Endothelial cell of umbilical vein (primary cell): Measurements from ENCODE around the gene PPM1H. TPM values are rescaled to one million over a fixed set of nuclear protein-coding genes. Genes with fewer than 3 reads are reported as not detected.

Experiments
- BruUV-seq: library from RNA; stranded (reverse); fragments of 400-500 nt; replicated peaks from 2 replicates; lab custom pipeline; 2021; lab: Mats Ljungman, UMichigan
- CTCF ChIA-PET: fragments of 300-600, 350-600 bp; sonication (Branson Sonifier 250); formaldehyde crosslinking; loops from one replicate; lab custom pipeline; 2021; ENCODE audit warnings: antibody characterized with exemption, inconsistent platforms; lab: Charles Lee
- POLR2A ChIA-PET: fragments of 300-600, 350-600 bp; sonication (Branson Sonifier 250); formaldehyde crosslinking; loops from one replicate; lab custom pipeline; 2021; ENCODE audit warnings: antibody characterized with exemption, inconsistent platforms; lab: Charles Lee
- DNase-seq: peaks from one replicate; pipeline ENCODE4 v3.0.0-alpha.2; 2011; ENCODE audit warnings: low read depth, low spot score
- FAIRE-seq: peaks from 2 replicates; lab custom pipeline; 2011; peaks lifted over from hg19 to GRCh38; lab: Jason Lieb, UNC
- H2AFZ ChIP-seq: 2 replicates; pipeline ENCODE4 v1.6.0; 2012; ENCODE audit warnings: low read depth, low read length, control low read depth, inconsistent platforms
- H3K27ac ChIP-seq: 2 replicates; pipeline ENCODE4 v1.5.1; 2011; ENCODE audit warnings: low read depth, mild to moderate bottlenecking, control low read depth, low read length, moderate library complexity; ENCODE audit not compliant: insufficient read depth
- H3K27me3 ChIP-seq, 2 experiments: 2 replicates each; pipeline versions ENCODE4 v1.6.0 to v1.6.1; 2011; ENCODE audit warnings: low read length in 2 of 2, mixed read lengths in 1 of 2; ENCODE audit not compliant: control insufficient read depth in 2 of 2, insufficient read depth in 2 of 2
- H3K36me3 ChIP-seq, 2 experiments: 2 replicates in 1 of 2; 3 replicates in 1 of 2; pipeline ENCODE4 v1.5.1; 2011; ENCODE audit warnings: low read length in 2 of 2, mild to moderate bottlenecking in 1 of 2, moderate library complexity in 1 of 2; ENCODE audit not compliant: control insufficient read depth in 2 of 2, insufficient read depth in 2 of 2; ENCODE audit errors: extremely low read depth in 1 of 2
- H3K4me1 ChIP-seq: 3 replicates; pipeline ENCODE4 v1.5.1; 2011; ENCODE audit warnings: mild to moderate bottlenecking, low read length; ENCODE audit not compliant: control insufficient read depth, insufficient read depth; ENCODE audit errors: extremely low read depth
- H3K4me2 ChIP-seq: 2 replicates; pipeline ENCODE4 v1.6.1; 2011; ENCODE audit warnings: low read length, control low read depth, mixed read lengths; ENCODE audit not compliant: insufficient read depth
- H3K4me3 ChIP-seq, 3 experiments: fragments of 200-600 bp in 1 of 3; sonication (generic), shearing (Covaris generic) in 1 of 3; replicated peaks in 1 of 3; 2 replicates each; pipeline ENCODE4 v1.5.1; 2011 to 2016; ENCODE audit warnings: control low read depth in 3 of 3, low read length in 3 of 3, mild to moderate bottlenecking in 2 of 3, inconsistent platforms in 1 of 3, low read depth in 1 of 3, moderate library complexity in 1 of 3; ENCODE audit not compliant: insufficient read depth in 1 of 3
- H3K79me2 ChIP-seq: 2 replicates; pipeline ENCODE4 v1.6.0; 2012; ENCODE audit warnings: low read length, inconsistent platforms; ENCODE audit not compliant: control insufficient read depth, insufficient read depth
- H3K9ac ChIP-seq: replicated peaks from 2 replicates; pipeline ENCODE3; 2011; ENCODE audit warnings: low read length, control low read depth; ENCODE audit not compliant: insufficient read depth; ENCODE audit errors: extremely low read depth
- H3K9me1 ChIP-seq: replicated peaks from 3 replicates; pipeline ENCODE4 v1.6.0; 2011; ENCODE audit warnings: mild to moderate bottlenecking, low read length; ENCODE audit not compliant: control insufficient read depth, insufficient read depth; ENCODE audit errors: extremely low read depth
- H3K9me3 ChIP-seq: replicated peaks from 2 replicates; pipeline ENCODE4 v1.5.1; 2012; ENCODE audit warnings: low read length, inconsistent platforms; ENCODE audit not compliant: control insufficient read depth, insufficient read depth
- H4K20me1 ChIP-seq: replicated peaks from 2 replicates; pipeline ENCODE3; 2011; ENCODE audit warnings: mild to moderate bottlenecking, low read length; ENCODE audit not compliant: control insufficient read depth, insufficient read depth; ENCODE audit errors: extremely low read depth
- CTCF ChIP-seq, 2 donors: IDR thresholded peaks; 1 replicate in 1 of 2; 2 replicates in 1 of 2; pipeline ENCODE4 v1.5.1; 2011; ENCODE audit warnings: low read length in 2 of 2, mild to moderate bottlenecking in 2 of 2, moderate library complexity in 2 of 2, control low read depth in 1 of 2, inconsistent platforms in 1 of 2, low read depth in 1 of 2; ENCODE audit not compliant: insufficient read depth in 1 of 2; ENCODE audit errors: extremely low read depth in 1 of 2
- EZH2 ChIP-seq: IDR thresholded peaks from 2 replicates; pipeline ENCODE4 v1.6.1; 2012; ENCODE audit warnings: borderline replicate concordance, low read depth, mild to moderate bottlenecking, moderate library complexity, low read length, inconsistent platforms; ENCODE audit not compliant: severe bottlenecking
- FOS ChIP-seq: IDR thresholded peaks from 2 replicates; pipeline ENCODE4 v1.6.1; 2011; ENCODE audit warnings: mild to moderate bottlenecking, low read length, moderate library complexity, borderline replicate concordance; ENCODE audit not compliant: insufficient read depth
- GATA2 ChIP-seq: IDR thresholded peaks from 2 replicates; pipeline ENCODE4 v1.7.0; 2011; ENCODE audit warnings: low read depth, mild to moderate bottlenecking, moderate library complexity, mixed read lengths, low read length; ENCODE audit not compliant: insufficient read length, insufficient read depth
- JUN ChIP-seq: IDR thresholded peaks from 2 replicates; pipeline ENCODE4 v1.6.1; 2011; ENCODE audit warnings: borderline replicate concordance, low read depth; ENCODE audit not compliant: insufficient read length, insufficient read depth
- MAX ChIP-seq: IDR thresholded peaks from 2 replicates; pipeline ENCODE4 v1.6.1; 2011; ENCODE audit not compliant: insufficient read depth, insufficient read length
- MYC ChIP-seq: IDR thresholded peaks from one replicate; pipeline ENCODE4 v1.6.1; 2011; ENCODE audit warnings: mild to moderate bottlenecking, low read depth, low read length
- POLR2A ChIP-seq: IDR thresholded peaks from 2 replicates; pipeline ENCODE4 v1.6.1; 2012; ENCODE audit warnings: low read depth, mild to moderate bottlenecking, control low read depth, low read length
- POLR2AphosphoS5 ChIP-seq: IDR thresholded peaks from 2 replicates; pipeline ENCODE4 v1.6.1; 2012; ENCODE audit warnings: low read depth, mild to moderate bottlenecking, control low read depth, low read length, moderate library complexity; ENCODE audit not compliant: insufficient read depth
- dilution Hi-C: fragments of 300-500 bp; cut with MboI; formaldehyde crosslinking; loops from one replicate; pipeline ENCODE4 v1.15.0; 2019; ENCODE audit warnings: low sequenced_read_pairs; ENCODE audit not compliant: extremely low pct_ligation_motif_present
- intact Hi-C: fragments of 100-400 bp; cut with micrococcal nuclease; formaldehyde crosslinking; loops from one replicate; pipeline ENCODE4 v1.10.0; 2022
- polyA plus RNA-seq, 4 experiments: library from polyadenylated mRNA; depleted of rRNA in 3 of 4; stranded (reverse) in 3 of 4; unstranded in 1 of 4; fragments of >200 nt; gene quantifications; 2 replicates each; pipeline versions ENCODE4 v1.2.1 to v1.2.3, GENCODE V29; 2011 to 2012; ENCODE audit warnings: missing spikeins in 1 of 4
- total RNA-seq: library from RNA; stranded (reverse); gene quantifications from 2 replicates; pipeline ENCODE4 v1.2.3, GENCODE V29; 2021

The PPM1H gene
- total and polyA plus RNA-seq, 2 donors (not counting 3 experiments of a cell fraction or from before 2014, with no cell fraction given) = 1.0 to 7.2 TPM

GRCh38 chr12:62613081-62613480 lies 321.9 kb downstream of the PPM1H start:
- intact Hi-C loops = no loop called here

GRCh38 chr12:62606654-62607053 lies 328.3 kb downstream of the PPM1H start:
- FAIRE-seq = no peak
- dilution Hi-C loops = loop anchor here (25.0 kb wide), 1 partner anchor 181 kb away; no protein-coding TSS in a partner anchor
- BruUV-seq = no TSS peak

More at GRCh38 chr12:62613081-62613480, 321.9 kb downstream of the PPM1H start:
- no TSS peak for BruUV-seq
- ChIA-PET POLR2A (interaction anchor here (1.0 kb wide), 1 partner anchor 10 kb away, joined by 3 read pairs; no protein-coding TSS in a partner anchor), CTCF (interaction anchor here (0.5 to 1.4 kb wide), 3 partner anchors 13 to 45 kb away, joined by 3 to 4 read pairs (median 4); no protein-coding TSS in a partner anchor)
- H3K4me2 ChIP-seq = no peak overlapping the region
- no peak overlapping the region for H3K4me3 ChIP-seq
- DNase-seq (no peak), FAIRE-seq (no peak)
- dilution Hi-C loops = loop anchor here (25.0 kb wide), 1 partner anchor 174 kb away; no protein-coding TSS in a partner anchor
- no peak overlapping the region for H3K9ac ChIP-seq
- no peaks in the 10 kb centered on the region for H3K9me1 ChIP-seq
- H3K27me3 ChIP-seq = no peaks in the 10 kb centered on the region
- H3K4me1 ChIP-seq = peaks cover 6% of the 10 kb centered on the region
- TF ChIP-seq EZH2 (no peak), POLR2A (no peak), MYC (no peak), MAX (no peak), GATA2 (no peak), POLR2AphosphoS5 (no peak), FOS (no peak), JUN (no peak)
- no peak overlapping the region for H3K27ac ChIP-seq
- no peaks in the 10 kb centered on the region for H3K36me3 ChIP-seq
- no peaks in the 10 kb centered on the region for H4K20me1 ChIP-seq
- no peaks in the 10 kb centered on the region for H3K9me3 ChIP-seq
- no peak overlapping the region for H2AFZ ChIP-seq
- H3K79me2 ChIP-seq = peaks cover 12% of the 10 kb centered on the region

More at GRCh38 chr12:62606654-62607053, 328.3 kb downstream of the PPM1H start:
- Histone ChIP-seq H3K4me3 (no peak overlapping the region), H3K4me1 (peaks cover 20% of the 10 kb centered on the region), H3K36me3 (no peaks in the 10 kb centered on the region), H3K4me2 (no peak overlapping the region), H3K27ac (no peak overlapping the region), H3K79me2 (peaks cover 66% of the 10 kb centered on the region), H4K20me1 (peaks cover 3% of the 10 kb centered on the region), H3K9me3 (no peaks in the 10 kb centered on the region), H3K9me1 (no peaks in the 10 kb centered on the region), H2AFZ (no peak overlapping the region), H3K27me3 (no peaks in the 10 kb centered on the region), H3K9ac (no peak overlapping the region)
- TF ChIP-seq MYC = no peak
- no peak for TF ChIP-seq EZH2
- TF ChIP-seq POLR2AphosphoS5 = peak; percentile 17
- no peak for TF ChIP-seq CTCF (IDR thresholded peaks at IDR 0.05; ENCODE audit: extremely low read depth in 1 of 2, insufficient read depth in 1 of 2, low read depth in 1 of 2, low read length in 2 of 2)
- no peak for TF ChIP-seq GATA2
- no peak for TF ChIP-seq FOS
- peak; percentile 55 for TF ChIP-seq POLR2A
- TF ChIP-seq MAX = no peak
- TF ChIP-seq JUN = no peak
- intact Hi-C loops = loop anchor here (10.0 kb wide), 1 partner anchor 458 kb away; no protein-coding TSS in a partner anchor
- ChIA-PET CTCF (interaction anchor here (1.3 to 2.4 kb wide), 8 partner anchors 14 to 188 kb away, joined by 3 to 22 read pairs (median 4); no protein-coding TSS in a partner anchor), POLR2A (interaction anchor here (0.7 kb wide), 1 partner anchor 34 kb away, joined by 4 read pairs; no protein-coding TSS in a partner anchor)
- no peak for DNase-seq
